WTC11 (cell line): ENCODE data around the gene CCDC12.

Experiments
- KAT7 ChIP-seq: sonication (generic); formaldehyde crosslinking; IDR thresholded peaks from 2 replicates; pipeline ENCODE4 v1.8.1; 2023; ENCODE audit warnings: missing genetic modification reagents, mild to moderate bottlenecking, borderline replicate concordance
- NFYB ChIP-seq: sonication (generic); formaldehyde crosslinking; conservative IDR thresholded peaks from 2 replicates; pipeline ENCODE4 v1.8.0; 2022; ENCODE audit warnings: low read depth, missing genetic modification reagents
- NR3C1 ChIP-seq: sonication (generic); formaldehyde crosslinking; conservative IDR thresholded peaks from 2 replicates; pipeline ENCODE4 v1.8.1; 2023; ENCODE audit warnings: low read depth, mild to moderate bottlenecking, missing genetic modification reagents
- SMAD4 ChIP-seq: sonication (generic); formaldehyde crosslinking; IDR thresholded peaks from 2 replicates; pipeline ENCODE4 v1.8.0; 2022; ENCODE audit warnings: mild to moderate bottlenecking, missing genetic modification reagents
- ZNF121 ChIP-seq: sonication (generic); formaldehyde crosslinking; IDR thresholded peaks from 2 replicates; pipeline ENCODE4 v1.8.0; 2023; ENCODE audit warnings: missing genetic modification reagents
- ZNF138 ChIP-seq: sonication (generic); formaldehyde crosslinking; conservative IDR thresholded peaks from 2 replicates; pipeline ENCODE4 v1.8.1; 2022; ENCODE audit warnings: mild to moderate bottlenecking, moderate library complexity, missing genetic modification reagents
- ZNF416 ChIP-seq: fragments of 250-450 bp; sonication (Bioruptor Pico); IDR thresholded peaks from 2 replicates; pipeline ENCODE4 v1.9.0; 2021; ENCODE audit warnings: mild to moderate bottlenecking, inconsistent platforms
- TF ChIP-seq, protein P1 (sequence below): sonication (generic); formaldehyde crosslinking; IDR thresholded peaks from 2 replicates; pipeline ENCODE4 v1.8.0; 2022; ENCODE audit warnings: mild to moderate bottlenecking, missing genetic modification reagents
- TF ChIP-seq, protein P2 (sequence below): fragments of 200-600 bp; IDR thresholded peaks from 2 replicates; pipeline ENCODE4 v1.8.0; 2022; ENCODE audit warnings: antibody characterized with exemption
- TF ChIP-seq, protein P3 (sequence below): sonication (generic); formaldehyde crosslinking; IDR thresholded peaks from 2 replicates; pipeline ENCODE4 v1.8.0; 2022; ENCODE audit warnings: mild to moderate bottlenecking, missing genetic modification reagents
- TF ChIP-seq, protein P4 (sequence below): sonication (generic); formaldehyde crosslinking; IDR thresholded peaks from 2 replicates; pipeline ENCODE4 v1.8.1; 2022; ENCODE audit warnings: low read depth, missing genetic modification reagents, borderline replicate concordance

DNA sequence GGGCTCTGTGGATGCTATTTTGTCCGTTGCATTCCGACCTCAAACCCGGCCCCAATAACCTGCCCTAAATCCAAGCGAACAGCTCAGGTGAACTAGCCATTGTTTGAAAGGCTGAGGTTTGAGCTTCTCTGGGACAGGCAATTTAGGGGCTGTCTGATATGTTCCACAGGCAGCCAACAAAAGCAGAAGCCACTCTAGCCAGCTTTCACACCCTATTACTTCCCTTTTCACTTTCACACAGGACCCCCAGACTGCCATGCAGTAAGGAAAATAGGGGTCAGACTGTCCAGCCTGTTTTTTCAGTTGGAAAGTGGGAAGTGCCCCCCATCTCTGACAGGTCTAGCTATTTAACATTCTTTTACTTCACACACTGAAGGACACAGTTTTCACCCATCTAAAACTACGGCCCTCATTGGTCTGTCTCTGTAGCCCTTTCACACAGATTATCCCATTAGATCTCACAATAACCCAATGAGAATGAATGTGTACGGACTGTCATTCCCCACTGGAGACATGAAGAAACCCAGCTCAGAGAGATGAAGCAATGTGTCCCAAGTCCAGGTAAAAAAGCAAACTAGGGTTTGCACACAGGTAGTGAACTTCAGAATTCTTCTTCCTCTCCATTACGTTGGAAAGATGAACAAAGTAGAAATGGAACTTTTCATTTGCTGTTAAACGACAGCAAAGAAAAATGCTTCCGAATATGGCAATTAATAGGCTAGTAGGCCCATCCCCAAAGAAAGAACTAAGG lies 1.9 kb downstream of the CCDC12 start:
- TF ChIP-seq, protein P1, sequence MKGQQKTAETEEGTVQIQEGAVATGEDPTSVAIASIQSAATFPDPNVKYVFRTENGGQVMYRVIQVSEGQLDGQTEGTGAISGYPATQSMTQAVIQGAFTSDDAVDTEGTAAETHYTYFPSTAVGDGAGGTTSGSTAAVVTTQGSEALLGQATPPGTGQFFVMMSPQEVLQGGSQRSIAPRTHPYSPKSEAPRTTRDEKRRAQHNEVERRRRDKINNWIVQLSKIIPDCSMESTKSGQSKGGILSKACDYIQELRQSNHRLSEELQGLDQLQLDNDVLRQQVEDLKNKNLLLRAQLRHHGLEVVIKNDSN = no peak
- TF ChIP-seq SMAD4 (CRISPR knock-in tag) (no peak), ZNF121 (CRISPR knock-in tag) (no peak), NFYB (no peak), NR3C1 (CRISPR knock-in tag) (no peak), ZNF416 (CRISPR knock-in tag) (no peak), ZNF138 (CRISPR knock-in tag) (no peak), KAT7 (CRISPR knock-in tag) (no peak)
- TF ChIP-seq, protein P2, sequence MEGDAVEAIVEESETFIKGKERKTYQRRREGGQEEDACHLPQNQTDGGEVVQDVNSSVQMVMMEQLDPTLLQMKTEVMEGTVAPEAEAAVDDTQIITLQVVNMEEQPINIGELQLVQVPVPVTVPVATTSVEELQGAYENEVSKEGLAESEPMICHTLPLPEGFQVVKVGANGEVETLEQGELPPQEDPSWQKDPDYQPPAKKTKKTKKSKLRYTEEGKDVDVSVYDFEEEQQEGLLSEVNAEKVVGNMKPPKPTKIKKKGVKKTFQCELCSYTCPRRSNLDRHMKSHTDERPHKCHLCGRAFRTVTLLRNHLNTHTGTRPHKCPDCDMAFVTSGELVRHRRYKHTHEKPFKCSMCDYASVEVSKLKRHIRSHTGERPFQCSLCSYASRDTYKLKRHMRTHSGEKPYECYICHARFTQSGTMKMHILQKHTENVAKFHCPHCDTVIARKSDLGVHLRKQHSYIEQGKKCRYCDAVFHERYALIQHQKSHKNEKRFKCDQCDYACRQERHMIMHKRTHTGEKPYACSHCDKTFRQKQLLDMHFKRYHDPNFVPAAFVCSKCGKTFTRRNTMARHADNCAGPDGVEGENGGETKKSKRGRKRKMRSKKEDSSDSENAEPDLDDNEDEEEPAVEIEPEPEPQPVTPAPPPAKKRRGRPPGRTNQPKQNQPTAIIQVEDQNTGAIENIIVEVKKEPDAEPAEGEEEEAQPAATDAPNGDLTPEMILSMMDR = no peak
- TF ChIP-seq, protein P3, sequence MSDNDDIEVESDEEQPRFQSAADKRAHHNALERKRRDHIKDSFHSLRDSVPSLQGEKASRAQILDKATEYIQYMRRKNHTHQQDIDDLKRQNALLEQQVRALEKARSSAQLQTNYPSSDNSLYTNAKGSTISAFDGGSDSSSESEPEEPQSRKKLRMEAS = no peak
- TF ChIP-seq, protein P4, sequence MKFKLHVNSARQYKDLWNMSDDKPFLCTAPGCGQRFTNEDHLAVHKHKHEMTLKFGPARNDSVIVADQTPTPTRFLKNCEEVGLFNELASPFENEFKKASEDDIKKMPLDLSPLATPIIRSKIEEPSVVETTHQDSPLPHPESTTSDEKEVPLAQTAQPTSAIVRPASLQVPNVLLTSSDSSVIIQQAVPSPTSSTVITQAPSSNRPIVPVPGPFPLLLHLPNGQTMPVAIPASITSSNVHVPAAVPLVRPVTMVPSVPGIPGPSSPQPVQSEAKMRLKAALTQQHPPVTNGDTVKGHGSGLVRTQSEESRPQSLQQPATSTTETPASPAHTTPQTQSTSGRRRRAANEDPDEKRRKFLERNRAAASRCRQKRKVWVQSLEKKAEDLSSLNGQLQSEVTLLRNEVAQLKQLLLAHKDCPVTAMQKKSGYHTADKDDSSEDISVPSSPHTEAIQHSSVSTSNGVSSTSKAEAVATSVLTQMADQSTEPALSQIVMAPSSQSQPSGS (CRISPR knock-in tag) = no peak
